HAP-1 (cell line): Measurements from ENCODE around the gene CTXND2.
"Not testable (repeated sequence)": the region's sequence is repeated elsewhere in the genome, so short reads cannot be mapped to it uniquely, and the experiment has no call there.

Experiments
- DNase-seq, 2 experiments: peaks; one replicate each; pipeline ENCODE4 v3.0.0-alpha.2; 2016 to 2020; ENCODE audit warnings: low spot score in 2 of 2
- H3K27me3 ChIP-seq: fragments of 250-450 bp; sonication (Bioruptor Pico); 2 replicates; pipeline ENCODE4 v1.5.1; 2020; ENCODE audit warnings: low read depth, mild to moderate bottlenecking, moderate library complexity
- H3K36me3 ChIP-seq: fragments of 250-450 bp; sonication (Bioruptor Pico); replicated peaks from 2 replicates; pipeline ENCODE4 v1.5.1; 2020; ENCODE audit warnings: mild to moderate bottlenecking
- H3K4me1 ChIP-seq: fragments of 250-450 bp; sonication (Bioruptor Pico); 2 replicates; pipeline ENCODE4 v1.5.1; 2020; ENCODE audit warnings: mild to moderate bottlenecking
- H3K4me3 ChIP-seq: fragments of 250-450 bp; sonication (Bioruptor Pico); 2 replicates; pipeline ENCODE4 v1.5.1; 2020; ENCODE audit warnings: mild to moderate bottlenecking, moderate library complexity
- H3K9me3 ChIP-seq: fragments of 250-450 bp; sonication (Bioruptor Pico); 2 replicates; pipeline ENCODE4 v1.5.1; 2020; ENCODE audit warnings: mild to moderate bottlenecking, moderate library complexity
- in situ Hi-C: fragments of 300-500 bp; cut with MboI; formaldehyde crosslinking; loops from 3 replicates; pipeline ENCODE4 v1.14.3; 2020; ENCODE audit warnings: low sequenced_read_pairs, inconsistent platforms, mixed read lengths

The CTXND2 gene

GRCh38 chr1:150874455-150875196 is 12.3 kb upstream of the CTXND2 start:
- in situ Hi-C loops, result no loop called here
- Histone ChIP-seq H3K4me3 (peak overlapping the region; percentile 71), H3K4me1 (peaks cover 19% of the 10 kb centered on the region), H3K9me3 (no peaks in the 10 kb centered on the region), H3K27me3 (no peaks in the 10 kb centered on the region), H3K36me3 (no peaks in the 10 kb centered on the region)
- DNase-seq, result no peak

GRCh38 chr1:150875197-150876118 is 11.5 kb upstream of the CTXND2 start:
- Histone ChIP-seq H3K4me1 (peaks cover 19% of the 10 kb centered on the region), H3K36me3 (no peaks in the 10 kb centered on the region), H3K27me3 (no peaks in the 10 kb centered on the region), H3K9me3 (no peaks in the 10 kb centered on the region), H3K4me3 (peak overlapping the region; percentile 71)
- peak; percentile 23 to 48 for DNase-seq
- in situ Hi-C loops, result no loop called here

GRCh38 chr1:150876119-150876454 is 10.8 kb upstream of the CTXND2 start:
- H3K9me3 ChIP-seq, result no peaks in the 10 kb centered on the region
- in situ Hi-C loops, result no loop called here
- peak in 1 of 2 experiments; percentile 64 for DNase-seq
- H3K36me3 ChIP-seq, result no peaks in the 10 kb centered on the region
- H3K4me3 ChIP-seq, result peak overlapping the region; percentile 71
- no peaks in the 10 kb centered on the region for H3K27me3 ChIP-seq
- peaks cover 19% of the 10 kb centered on the region for H3K4me1 ChIP-seq

- H3K9me3 ChIP-seq, in situ Hi-C loops, H3K27me3 ChIP-seq, DNase-seq, H3K36me3 ChIP-seq, H3K4me3 ChIP-seq: not testable (repeated sequence)
- H3K4me1 ChIP-seq, result peaks cover 19% of the 10 kb centered on the region
Measured at GRCh38 chr1:150878931-150879330, 8.0 kb upstream of the CTXND2 start.

GRCh38 chr1:150881331-150882070 is 5.4 kb upstream of the CTXND2 start:
- Histone ChIP-seq H3K27me3 (no peaks in the 10 kb centered on the region), H3K4me1 (peaks cover 4% of the 10 kb centered on the region; the same call in 1 of the 2 replicates), H3K4me3 (no peak overlapping the region), H3K36me3 (no peaks in the 10 kb centered on the region), H3K9me3 (no peaks in the 10 kb centered on the region)
- no peak for DNase-seq
- in situ Hi-C loops, result no loop called here

GRCh38 chr1:150883121-150883520 is 3.8 kb upstream of the CTXND2 start:
- DNase-seq, H3K9me3 ChIP-seq, H3K4me3 ChIP-seq, in situ Hi-C loops, H3K36me3 ChIP-seq, H3K4me1 ChIP-seq, H3K27me3 ChIP-seq: not testable (repeated sequence)

GRCh38 chr1:150888727-150889126 is 1.8 kb downstream of the CTXND2 start:
- no peaks in the 10 kb centered on the region for H3K4me1 ChIP-seq
- in situ Hi-C loops, result no loop called here
- DNase-seq, result no peak
- peaks cover 3% of the 10 kb centered on the region; the same call in 1 of the 2 replicates for H3K27me3 ChIP-seq
- H3K9me3 ChIP-seq, result no peaks in the 10 kb centered on the region
- no peaks in the 10 kb centered on the region for H3K36me3 ChIP-seq
- H3K4me3 ChIP-seq, result no peak overlapping the region

GRCh38 chr1:150890033-150890416 is 3.1 kb downstream of the CTXND2 start:
- H3K4me3 ChIP-seq, result no peak overlapping the region
- H3K4me1 ChIP-seq, result no peaks in the 10 kb centered on the region
- peaks cover 3% of the 10 kb centered on the region; the same call in 1 of the 2 replicates for H3K27me3 ChIP-seq
- H3K36me3 ChIP-seq, result no peaks in the 10 kb centered on the region
- no peaks in the 10 kb centered on the region for H3K9me3 ChIP-seq
- no peak for DNase-seq
- in situ Hi-C loops, result no loop called here

- H3K9me3 ChIP-seq, result no peaks in the 10 kb centered on the region
- H3K4me3 ChIP-seq, result no peak overlapping the region
- H3K27me3 ChIP-seq, result peaks cover 3% of the 10 kb centered on the region; the same call in 1 of the 2 replicates
- no peak for DNase-seq
- in situ Hi-C loops, result no loop called here
- H3K4me1 ChIP-seq, result no peaks in the 10 kb centered on the region
- H3K36me3 ChIP-seq, result no peaks in the 10 kb centered on the region
Measured at GRCh38 chr1:150893336-150893913, 6.5 kb downstream of the CTXND2 start.

GRCh38 chr1:150895618-150896017 is 8.7 kb downstream of the CTXND2 start:
- Histone ChIP-seq H3K4me3 (no peak overlapping the region), H3K4me1 (no peaks in the 10 kb centered on the region), H3K36me3 (no peaks in the 10 kb centered on the region), H3K9me3 (no peaks in the 10 kb centered on the region), H3K27me3 (no peaks in the 10 kb centered on the region; the same call in 1 of the 2 replicates)
- no peak for DNase-seq
- in situ Hi-C loops, result no loop called here

GRCh38 chr1:150899795-150900194 is 12.9 kb downstream of the CTXND2 start:
- DNase-seq, in situ Hi-C loops, H3K36me3 ChIP-seq, H3K9me3 ChIP-seq, H3K4me1 ChIP-seq, H3K4me3 ChIP-seq, H3K27me3 ChIP-seq: not testable (repeated sequence)

GRCh38 chr1:150902346-150902745 is 15.4 kb downstream of the CTXND2 start:
- H3K9me3 ChIP-seq, result no peaks in the 10 kb centered on the region
- no peaks in the 10 kb centered on the region for H3K27me3 ChIP-seq
- no peak for DNase-seq
- in situ Hi-C loops, result no loop called here
- no peaks in the 10 kb centered on the region for H3K36me3 ChIP-seq
- H3K4me1 ChIP-seq, result peaks cover 4% of the 10 kb centered on the region
- no peak overlapping the region for H3K4me3 ChIP-seq

GRCh38 chr1:150902751-150903150 is 15.8 kb downstream of the CTXND2 start:
- H3K4me3 ChIP-seq, result no peak overlapping the region
- no peaks in the 10 kb centered on the region for H3K36me3 ChIP-seq
- in situ Hi-C loops, result no loop called here
- H3K4me1 ChIP-seq, result peaks cover 5% of the 10 kb centered on the region
- no peaks in the 10 kb centered on the region for H3K27me3 ChIP-seq
- no peaks in the 10 kb centered on the region; the same call in 1 of the 2 replicates for H3K9me3 ChIP-seq
- DNase-seq, result no peak
